ENCODE data around the gene MICU1.

MICU1 gene

GRCh38 chr10:72630144-72630543 lies 4.3 kb upstream of the MICU1 start:
- Histone ChIP-seq H3K4me3 (ENCODE audit: low read depth, low read length) (no peak overlapping the region), H3K79me2 (ENCODE audit: control insufficient read depth, insufficient read depth, low read length, unreplicated experiment) (peaks cover 6% of the 10 kb centered on the region), H3K27ac (ENCODE audit: low read depth, low read length) (no peak overlapping the region), H3K4me1 (ENCODE audit: control insufficient read depth, insufficient read depth, low read length, unreplicated experiment) (no peaks in the 10 kb centered on the region), H2AFZ (ENCODE audit: low read length, unreplicated experiment) (no peak overlapping the region), H3K36me3 (ENCODE audit: insufficient read depth, low read length) (no peaks in the 10 kb centered on the region), H3K27me3 (ENCODE audit: insufficient read depth, low read length) (no peaks in the 10 kb centered on the region)

- Histone ChIP-seq H3K79me2 (ENCODE audit: control insufficient read depth, insufficient read depth, low read length, unreplicated experiment) (peaks cover 30% of the 10 kb centered on the region), H3K27me3 (ENCODE audit: insufficient read depth, low read length) (no peaks in the 10 kb centered on the region), H2AFZ (ENCODE audit: low read length, unreplicated experiment) (peak overlapping the region; percentile 49), H3K36me3 (ENCODE audit: insufficient read depth, low read length) (no peaks in the 10 kb centered on the region), H3K4me1 (ENCODE audit: control insufficient read depth, insufficient read depth, low read length, unreplicated experiment) (peaks cover 5% of the 10 kb centered on the region), H3K4me3 (ENCODE audit: low read depth, low read length) (peak overlapping the region; percentile 97), H3K27ac (ENCODE audit: low read depth, low read length) (peak overlapping the region; percentile 49)
These were observed 520 bp upstream of the MICU1 start for GRCh38 chr10:72626444-72626754.

GRCh38 chr10:72625276-72625607 lies 637 bp downstream of the MICU1 start:
- H3K27me3 ChIP-seq (ENCODE audit: insufficient read depth, low read length), result no peaks in the 10 kb centered on the region
- peak overlapping the region; percentile 55 for H3K27ac ChIP-seq (ENCODE audit: low read depth, low read length)
- no peaks in the 10 kb centered on the region for H3K36me3 ChIP-seq (ENCODE audit: insufficient read depth, low read length)
- peaks cover 5% of the 10 kb centered on the region for H3K4me1 ChIP-seq (ENCODE audit: control insufficient read depth, insufficient read depth, low read length, unreplicated experiment)
- peak overlapping the region; percentile 88 for H2AFZ ChIP-seq (ENCODE audit: low read length, unreplicated experiment)
- H3K4me3 ChIP-seq (ENCODE audit: low read depth, low read length), result peak overlapping the region; percentile 97
- H3K79me2 ChIP-seq (ENCODE audit: control insufficient read depth, insufficient read depth, low read length, unreplicated experiment), result peaks cover 36% of the 10 kb centered on the region

- H2AFZ ChIP-seq (ENCODE audit: low read length, unreplicated experiment), result no peak overlapping the region
- H3K4me1 ChIP-seq (ENCODE audit: control insufficient read depth, insufficient read depth, low read length, unreplicated experiment), result peaks cover 5% of the 10 kb centered on the region
- peaks cover 48% of the 10 kb centered on the region for H3K79me2 ChIP-seq (ENCODE audit: control insufficient read depth, insufficient read depth, low read length, unreplicated experiment)
- H3K4me3 ChIP-seq (ENCODE audit: low read depth, low read length), result no peak overlapping the region
- H3K27ac ChIP-seq (ENCODE audit: low read depth, low read length), result no peak overlapping the region
- H3K36me3 ChIP-seq (ENCODE audit: insufficient read depth, low read length), result no peaks in the 10 kb centered on the region
- H3K27me3 ChIP-seq (ENCODE audit: insufficient read depth, low read length), result no peaks in the 10 kb centered on the region
These were observed 3.6 kb downstream of the MICU1 start for GRCh38 chr10:72622271-72622670.

- H3K4me3 ChIP-seq (ENCODE audit: low read depth, low read length), result no peak overlapping the region
- H2AFZ ChIP-seq (ENCODE audit: low read length, unreplicated experiment), result no peak overlapping the region
- no peaks in the 10 kb centered on the region for H3K4me1 ChIP-seq (ENCODE audit: control insufficient read depth, insufficient read depth, low read length, unreplicated experiment)
- no peaks in the 10 kb centered on the region for H3K36me3 ChIP-seq (ENCODE audit: insufficient read depth, low read length)
- no peak overlapping the region for H3K27ac ChIP-seq (ENCODE audit: low read depth, low read length)
- no peaks in the 10 kb centered on the region for H3K27me3 ChIP-seq (ENCODE audit: insufficient read depth, low read length)
- H3K79me2 ChIP-seq (ENCODE audit: control insufficient read depth, insufficient read depth, low read length, unreplicated experiment), result peaks cover 42% of the 10 kb centered on the region
These were observed 9.2 kb downstream of the MICU1 start for GRCh38 chr10:72616716-72617115.

GRCh38 chr10:72615970-72616369 lies 9.9 kb downstream of the MICU1 start:
- Histone ChIP-seq H3K27me3 (ENCODE audit: insufficient read depth, low read length) (no peaks in the 10 kb centered on the region), H3K27ac (ENCODE audit: low read depth, low read length) (no peak overlapping the region), H3K79me2 (ENCODE audit: control insufficient read depth, insufficient read depth, low read length, unreplicated experiment) (peaks cover 48% of the 10 kb centered on the region), H3K4me1 (ENCODE audit: control insufficient read depth, insufficient read depth, low read length, unreplicated experiment) (no peaks in the 10 kb centered on the region), H3K36me3 (ENCODE audit: insufficient read depth, low read length) (no peaks in the 10 kb centered on the region), H3K4me3 (ENCODE audit: low read depth, low read length) (no peak overlapping the region), H2AFZ (ENCODE audit: low read length, unreplicated experiment) (no peak overlapping the region)

- H2AFZ ChIP-seq (ENCODE audit: low read length, unreplicated experiment), result peak overlapping the region; percentile 50
These were observed 13.6 kb downstream of the MICU1 start for GRCh38 chr10:72612203-72612826.

GRCh38 chr10:72611783-72612182 lies 14.1 kb downstream of the MICU1 start:
- Histone ChIP-seq H3K79me2 (ENCODE audit: control insufficient read depth, insufficient read depth, low read length, unreplicated experiment) (peaks cover 44% of the 10 kb centered on the region), H3K27me3 (ENCODE audit: insufficient read depth, low read length) (no peaks in the 10 kb centered on the region), H3K36me3 (ENCODE audit: insufficient read depth, low read length) (no peaks in the 10 kb centered on the region), H3K27ac (ENCODE audit: low read depth, low read length) (peak overlapping the region; percentile 63), H3K4me3 (ENCODE audit: low read depth, low read length) (peak overlapping the region; percentile 75), H3K4me1 (ENCODE audit: control insufficient read depth, insufficient read depth, low read length, unreplicated experiment) (no peaks in the 10 kb centered on the region), H2AFZ (ENCODE audit: low read length, unreplicated experiment) (peak overlapping the region; percentile 50)

More at GRCh38 chr10:72612203-72612826, 13.6 kb downstream of the MICU1 start:
- Histone ChIP-seq H3K4me3 (ENCODE audit: low read depth, low read length) (peak overlapping the region; percentile 75), H3K4me1 (ENCODE audit: control insufficient read depth, insufficient read depth, low read length, unreplicated experiment) (no peaks in the 10 kb centered on the region), H3K36me3 (ENCODE audit: insufficient read depth, low read length) (no peaks in the 10 kb centered on the region), H3K27me3 (ENCODE audit: insufficient read depth, low read length) (no peaks in the 10 kb centered on the region), H3K27ac (ENCODE audit: low read depth, low read length) (peak overlapping the region; percentile 63), H3K79me2 (ENCODE audit: control insufficient read depth, insufficient read depth, low read length, unreplicated experiment) (peaks cover 49% of the 10 kb centered on the region)

- H2AFZ ChIP-seq (ENCODE audit: low read length, unreplicated experiment), result no peak overlapping the region
- H3K4me3 ChIP-seq (ENCODE audit: low read depth, low read length), result no peak overlapping the region
- H3K4me1 ChIP-seq (ENCODE audit: control insufficient read depth, insufficient read depth, low read length, unreplicated experiment), result no peaks in the 10 kb centered on the region
- no peaks in the 10 kb centered on the region for H3K27me3 ChIP-seq (ENCODE audit: insufficient read depth, low read length)
- H3K79me2 ChIP-seq (ENCODE audit: control insufficient read depth, insufficient read depth, low read length, unreplicated experiment), result peaks cover 46% of the 10 kb centered on the region
- no peaks in the 10 kb centered on the region for H3K36me3 ChIP-seq (ENCODE audit: insufficient read depth, low read length)
- H3K27ac ChIP-seq (ENCODE audit: low read depth, low read length), result no peak overlapping the region
These were observed 15.4 kb downstream of the MICU1 start for GRCh38 chr10:72610466-72610865.

GRCh38 chr10:72605122-72605521 lies 20.8 kb downstream of the MICU1 start:
- H3K27ac ChIP-seq (ENCODE audit: low read depth, low read length), result no peak overlapping the region
- H3K79me2 ChIP-seq (ENCODE audit: control insufficient read depth, insufficient read depth, low read length, unreplicated experiment), result peaks cover 23% of the 10 kb centered on the region
- H3K4me1 ChIP-seq (ENCODE audit: control insufficient read depth, insufficient read depth, low read length, unreplicated experiment), result no peaks in the 10 kb centered on the region

GRCh38 chr10:72601144-72601543 lies 24.7 kb downstream of the MICU1 start:
- Histone ChIP-seq H2AFZ (ENCODE audit: low read length, unreplicated experiment) (no peak overlapping the region), H3K36me3 (ENCODE audit: insufficient read depth, low read length) (no peaks in the 10 kb centered on the region), H3K4me3 (ENCODE audit: low read depth, low read length) (no peak overlapping the region), H3K4me1 (ENCODE audit: control insufficient read depth, insufficient read depth, low read length, unreplicated experiment) (peaks cover 4% of the 10 kb centered on the region), H3K27ac (ENCODE audit: low read depth, low read length) (no peak overlapping the region), H3K27me3 (ENCODE audit: insufficient read depth, low read length) (no peaks in the 10 kb centered on the region), H3K79me2 (ENCODE audit: control insufficient read depth, insufficient read depth, low read length, unreplicated experiment) (peaks cover 15% of the 10 kb centered on the region)

More at GRCh38 chr10:72605122-72605521, 20.8 kb downstream of the MICU1 start:
- Histone ChIP-seq H3K4me3 (ENCODE audit: low read depth, low read length) (no peak overlapping the region), H3K27me3 (ENCODE audit: insufficient read depth, low read length) (no peaks in the 10 kb centered on the region), H2AFZ (ENCODE audit: low read length, unreplicated experiment) (no peak overlapping the region), H3K36me3 (ENCODE audit: insufficient read depth, low read length) (no peaks in the 10 kb centered on the region)

Data from ACC112 (cell line).